ENCODE measurements around the gene MCAT.

DNA sequence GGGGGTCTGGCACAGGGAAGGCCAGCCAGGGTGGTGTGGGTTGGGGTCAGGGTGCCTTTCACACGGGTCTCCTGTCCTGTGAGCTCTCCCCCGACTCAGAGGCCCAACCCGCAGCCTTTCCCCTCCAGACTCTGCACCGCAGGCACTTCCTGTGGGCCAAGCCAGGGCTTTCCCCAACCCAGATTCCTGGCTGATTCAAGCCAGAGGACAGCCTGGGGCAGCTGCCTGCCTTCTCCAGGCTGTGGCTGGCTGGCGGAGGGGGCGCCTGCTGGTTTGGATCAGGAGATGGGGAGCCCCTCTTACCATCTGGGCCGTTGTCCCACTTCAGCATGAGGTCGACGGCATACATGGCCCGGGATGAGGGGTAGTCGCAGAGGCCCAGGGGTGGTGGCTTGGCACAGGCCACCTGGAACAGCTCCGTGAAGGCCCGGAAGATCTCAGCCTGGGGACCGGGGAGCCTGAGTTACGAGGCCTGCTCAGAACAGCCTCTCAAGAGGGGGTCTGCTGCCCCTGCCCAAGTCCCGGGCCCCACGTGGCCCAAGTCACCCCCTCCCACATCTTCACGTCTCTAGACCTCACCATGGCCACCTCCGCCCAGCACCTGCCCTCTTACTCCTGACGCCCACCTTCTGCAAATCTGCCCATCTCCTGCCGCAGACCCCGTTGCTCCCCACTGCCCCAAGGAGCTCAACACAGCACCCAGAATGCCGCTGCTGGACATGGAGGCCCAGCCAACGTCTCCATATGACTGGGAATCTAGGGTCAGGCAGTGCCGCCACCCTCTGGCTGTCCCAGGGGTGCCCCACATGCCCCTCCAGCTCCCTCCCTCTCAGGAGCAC is 25.5 kb upstream of the MCAT start:
- TF ChIP-seq, protein P1, sequence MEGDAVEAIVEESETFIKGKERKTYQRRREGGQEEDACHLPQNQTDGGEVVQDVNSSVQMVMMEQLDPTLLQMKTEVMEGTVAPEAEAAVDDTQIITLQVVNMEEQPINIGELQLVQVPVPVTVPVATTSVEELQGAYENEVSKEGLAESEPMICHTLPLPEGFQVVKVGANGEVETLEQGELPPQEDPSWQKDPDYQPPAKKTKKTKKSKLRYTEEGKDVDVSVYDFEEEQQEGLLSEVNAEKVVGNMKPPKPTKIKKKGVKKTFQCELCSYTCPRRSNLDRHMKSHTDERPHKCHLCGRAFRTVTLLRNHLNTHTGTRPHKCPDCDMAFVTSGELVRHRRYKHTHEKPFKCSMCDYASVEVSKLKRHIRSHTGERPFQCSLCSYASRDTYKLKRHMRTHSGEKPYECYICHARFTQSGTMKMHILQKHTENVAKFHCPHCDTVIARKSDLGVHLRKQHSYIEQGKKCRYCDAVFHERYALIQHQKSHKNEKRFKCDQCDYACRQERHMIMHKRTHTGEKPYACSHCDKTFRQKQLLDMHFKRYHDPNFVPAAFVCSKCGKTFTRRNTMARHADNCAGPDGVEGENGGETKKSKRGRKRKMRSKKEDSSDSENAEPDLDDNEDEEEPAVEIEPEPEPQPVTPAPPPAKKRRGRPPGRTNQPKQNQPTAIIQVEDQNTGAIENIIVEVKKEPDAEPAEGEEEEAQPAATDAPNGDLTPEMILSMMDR (optimal IDR thresholded peaks at IDR 0.05 in 1 of 3, IDR thresholded peaks at IDR 0.05 in 1 of 3, conservative IDR thresholded peaks at IDR 0.05 in 1 of 3; ENCODE audit: extremely low read depth in 1 of 3, insufficient read depth in 2 of 3, low read length in 3 of 3) = no peak
- no peak for TF ChIP-seq EZH2 (IDR thresholded peaks at IDR 0.05; ENCODE audit: low read length)
